ENCODE results near the gene NT5E.

The NT5E gene

DNA sequence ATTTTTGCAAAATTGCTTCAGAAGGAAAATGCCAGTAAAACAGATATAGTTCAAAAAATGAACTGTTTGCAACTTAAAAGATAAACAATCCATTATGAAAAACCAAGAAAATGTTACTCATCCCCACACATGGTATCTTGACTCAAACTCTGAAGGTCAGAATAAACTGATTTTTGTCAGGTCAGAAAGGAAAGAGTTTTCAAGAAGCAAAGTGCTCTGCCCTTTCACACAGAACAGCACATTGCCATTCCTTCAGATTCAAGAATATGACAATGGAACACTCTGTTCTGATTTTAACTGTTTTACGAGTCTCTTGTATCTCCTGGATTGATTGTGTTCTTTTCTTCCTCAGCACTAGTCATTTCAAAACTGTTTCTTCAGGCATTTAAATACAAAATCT is 33.8 kb upstream of the NT5E start:
- Mint-ChIP-seq H3K9me3 (no peaks in the 10 kb centered on the region), H3K36me3 (ENCODE audit: low read depth) (no peaks in the 10 kb centered on the region), H3K27ac (no peak overlapping the region), H3K4me1 (ENCODE audit: low read depth) (peaks cover 10% of the 10 kb centered on the region), H3K4me3 (no peak overlapping the region), H3K27me3 (ENCODE audit: low read depth) (peaks cover 16% of the 10 kb centered on the region)

DNA sequence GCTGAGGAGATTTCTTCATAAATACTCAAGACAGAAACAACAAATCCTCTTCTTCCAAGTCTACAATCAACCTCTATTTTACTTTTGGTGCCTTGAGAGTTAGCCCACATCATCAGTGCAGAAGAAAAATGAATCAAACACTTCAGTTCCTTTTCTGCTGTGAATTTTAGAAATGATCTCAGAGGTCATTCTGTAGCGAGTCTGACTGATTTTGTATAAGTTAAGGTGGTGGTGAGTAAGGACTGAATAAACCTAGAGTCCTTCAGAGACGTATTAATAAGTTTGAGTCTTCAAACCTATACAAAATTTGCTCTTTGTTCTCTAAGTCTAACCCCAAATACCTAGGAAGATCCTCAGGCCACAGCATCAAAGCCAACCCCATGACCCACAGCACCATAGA is 33.1 kb upstream of the NT5E start:
- Mint-ChIP-seq H3K4me1 (ENCODE audit: low read depth) (peaks cover 10% of the 10 kb centered on the region), H3K27me3 (ENCODE audit: low read depth) (peaks cover 12% of the 10 kb centered on the region), H3K9me3 (no peaks in the 10 kb centered on the region), H3K27ac (no peak overlapping the region), H3K36me3 (ENCODE audit: low read depth) (no peaks in the 10 kb centered on the region), H3K4me3 (no peak overlapping the region)

DNA sequence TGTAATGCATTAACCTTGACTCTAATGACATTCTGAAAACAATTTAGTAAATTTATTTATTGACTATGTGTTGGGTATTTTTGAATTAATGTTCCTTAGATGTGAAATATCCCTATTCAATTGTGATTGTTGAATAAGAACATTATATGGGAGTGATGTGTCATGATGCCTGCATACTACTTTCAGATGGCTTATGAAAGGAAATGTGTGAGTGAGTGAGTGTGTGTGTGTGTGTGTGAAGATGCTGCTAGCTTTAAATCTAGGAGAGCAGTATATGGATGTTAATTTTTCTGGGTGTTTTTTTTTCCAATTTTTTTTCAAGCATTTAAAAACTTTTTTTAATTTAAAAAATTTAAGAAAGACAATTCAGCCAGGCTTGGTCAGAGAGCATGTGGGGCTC is 32.5 kb upstream of the NT5E start:
- Mint-ChIP-seq H3K4me3 (no peak overlapping the region), H3K27me3 (ENCODE audit: low read depth) (peaks cover 8% of the 10 kb centered on the region), H3K4me1 (ENCODE audit: low read depth) (peaks cover 10% of the 10 kb centered on the region)

DNA sequence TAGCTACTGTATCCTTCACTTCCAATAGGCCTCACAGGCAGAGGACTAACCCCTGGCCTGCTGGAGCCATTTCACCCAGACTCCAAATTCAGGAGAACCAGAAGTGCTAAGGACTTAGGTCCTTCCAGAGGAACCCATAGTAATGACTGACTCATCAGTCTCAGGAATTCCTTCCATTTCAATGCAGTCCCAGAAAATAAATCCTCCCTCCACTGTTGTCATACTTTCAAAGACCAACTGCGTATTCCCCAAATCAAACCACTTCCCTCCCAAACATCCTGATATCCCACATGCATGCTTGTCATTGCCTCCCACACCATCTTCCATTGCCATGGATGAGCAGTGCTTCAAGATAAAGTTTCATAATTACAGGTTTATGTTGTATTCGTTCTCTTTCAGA is 31.8 kb upstream of the NT5E start:
- no peaks in the 10 kb centered on the region for H3K36me3 Mint-ChIP-seq (ENCODE audit: low read depth)
- no peak overlapping the region for H3K4me3 Mint-ChIP-seq
- H3K27ac Mint-ChIP-seq: no peak overlapping the region
- H3K9me3 Mint-ChIP-seq: no peaks in the 10 kb centered on the region
- peaks cover 10% of the 10 kb centered on the region for H3K4me1 Mint-ChIP-seq (ENCODE audit: low read depth)
- peaks cover 3% of the 10 kb centered on the region for H3K27me3 Mint-ChIP-seq (ENCODE audit: low read depth)

More for the DNA sequence above, 32.5 kb upstream of the NT5E start:
- Mint-ChIP-seq H3K36me3 (ENCODE audit: low read depth) (no peaks in the 10 kb centered on the region), H3K9me3 (no peaks in the 10 kb centered on the region), H3K27ac (no peak overlapping the region)

DNA sequence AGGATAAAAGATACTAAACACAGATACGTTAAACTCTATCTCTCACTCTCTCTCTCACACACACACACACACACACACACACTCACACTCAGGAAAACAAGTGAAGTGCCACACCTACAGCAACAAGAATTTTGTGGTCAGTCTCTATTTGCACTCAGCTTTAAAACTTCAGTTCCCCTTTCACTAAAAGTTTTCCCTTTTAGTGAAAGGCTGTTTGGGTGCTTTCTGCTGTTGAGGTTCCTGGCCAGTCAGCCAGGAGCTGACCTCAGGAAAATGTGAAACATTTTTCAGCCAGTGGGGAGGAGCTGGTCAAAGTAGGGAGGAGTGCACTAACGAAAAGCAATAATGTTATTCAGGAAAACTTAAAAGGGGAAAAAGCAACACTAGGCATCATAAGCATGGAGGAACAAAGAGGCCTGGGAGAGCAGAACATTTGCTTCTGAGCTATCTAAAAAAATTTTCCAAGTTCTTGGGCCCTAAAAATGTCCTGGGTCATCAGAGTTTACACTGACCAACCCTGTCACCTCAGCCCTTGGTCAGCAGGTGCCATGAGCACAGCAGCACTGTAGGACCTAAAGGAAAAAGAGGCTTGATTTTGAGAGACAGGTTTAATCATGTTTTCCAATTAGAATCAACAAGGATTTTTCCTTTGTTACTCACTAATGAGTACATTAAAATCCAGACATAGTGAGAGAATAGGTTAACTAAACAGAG is 30.7 kb upstream of the NT5E start:
- H3K27ac Mint-ChIP-seq: no peak overlapping the region
- no peaks in the 10 kb centered on the region for H3K36me3 Mint-ChIP-seq (ENCODE audit: low read depth)
- H3K9me3 Mint-ChIP-seq: no peaks in the 10 kb centered on the region
- no peak overlapping the region for H3K4me3 Mint-ChIP-seq
- H3K27me3 Mint-ChIP-seq (ENCODE audit: low read depth): peaks cover 3% of the 10 kb centered on the region
- H3K4me1 Mint-ChIP-seq (ENCODE audit: low read depth): peaks cover 10% of the 10 kb centered on the region

DNA sequence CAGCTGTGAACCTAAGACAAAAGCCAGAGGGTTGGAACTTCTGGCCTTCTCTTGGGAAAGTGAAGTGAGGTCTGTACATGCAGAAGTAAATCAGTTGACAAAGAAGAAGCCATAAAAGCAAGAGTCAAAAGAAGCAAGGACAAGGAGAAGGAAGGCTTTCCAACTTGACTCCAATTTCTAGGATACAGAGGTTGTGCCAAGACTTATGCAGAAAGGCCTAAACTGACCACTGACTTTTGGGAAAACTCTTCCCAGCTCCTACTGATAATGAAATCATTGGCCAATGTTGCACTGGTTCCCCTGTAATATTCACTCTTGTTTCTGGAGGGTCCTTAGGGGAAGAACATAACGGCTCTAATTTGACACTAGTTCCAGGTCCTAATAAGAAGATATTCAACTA is 29.3 kb upstream of the NT5E start:
- Mint-ChIP-seq H3K4me3 (no peak overlapping the region), H3K27ac (no peak overlapping the region), H3K27me3 (ENCODE audit: low read depth) (peaks cover 3% of the 10 kb centered on the region), H3K36me3 (ENCODE audit: low read depth) (peaks cover 4% of the 10 kb centered on the region), H3K4me1 (ENCODE audit: low read depth) (peaks cover 8% of the 10 kb centered on the region), H3K9me3 (peaks cover 7% of the 10 kb centered on the region)

DNA sequence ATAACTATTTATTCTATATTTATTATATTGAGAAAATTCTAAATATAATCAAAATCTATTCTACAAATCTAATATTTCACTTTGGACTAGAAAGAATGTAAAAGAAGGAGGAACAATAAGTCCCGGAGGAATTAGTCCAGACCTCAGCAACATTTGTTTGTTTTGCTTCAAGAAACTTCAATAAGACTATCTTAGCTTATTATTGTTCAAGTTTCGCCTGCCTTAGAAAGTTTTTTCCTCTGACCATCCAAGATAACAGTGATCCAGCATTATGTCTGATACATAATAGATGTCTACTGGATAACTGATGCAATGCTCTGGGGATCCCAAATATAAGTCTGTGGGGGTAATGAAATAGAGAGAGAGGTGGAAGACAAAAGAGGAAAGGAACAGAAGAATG is 28.7 kb upstream of the NT5E start:
- Mint-ChIP-seq H3K27me3 (ENCODE audit: low read depth) (peaks cover 3% of the 10 kb centered on the region), H3K4me1 (ENCODE audit: low read depth) (peaks cover 8% of the 10 kb centered on the region), H3K36me3 (ENCODE audit: low read depth) (peaks cover 4% of the 10 kb centered on the region), H3K27ac (no peak overlapping the region), H3K4me3 (no peak overlapping the region), H3K9me3 (peaks cover 12% of the 10 kb centered on the region)

DNA sequence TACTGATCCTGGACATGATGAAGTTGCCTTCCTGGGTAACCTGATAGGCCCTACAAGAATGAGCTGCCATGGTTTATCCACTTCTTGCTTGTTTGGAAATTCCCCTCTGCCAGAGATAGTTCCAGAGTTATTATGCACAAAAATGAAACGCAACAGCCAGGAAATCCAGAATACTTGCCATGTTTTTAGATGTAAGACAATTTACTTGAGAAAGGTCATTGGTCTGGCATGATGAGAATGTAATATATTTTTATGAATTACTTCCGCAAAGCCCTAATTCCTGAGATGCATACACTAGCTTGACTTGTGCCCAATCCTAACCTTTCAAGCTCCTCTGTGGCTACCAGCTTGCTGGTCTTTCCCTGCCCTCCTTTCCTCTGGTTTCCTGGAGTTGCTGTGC is 27.9 kb upstream of the NT5E start:
- Mint-ChIP-seq H3K27me3 (ENCODE audit: low read depth) (peaks cover 3% of the 10 kb centered on the region), H3K4me1 (ENCODE audit: low read depth) (peaks cover 8% of the 10 kb centered on the region), H3K27ac (no peak overlapping the region), H3K4me3 (no peak overlapping the region), H3K36me3 (ENCODE audit: low read depth) (peaks cover 4% of the 10 kb centered on the region), H3K9me3 (peaks cover 12% of the 10 kb centered on the region)

DNA sequence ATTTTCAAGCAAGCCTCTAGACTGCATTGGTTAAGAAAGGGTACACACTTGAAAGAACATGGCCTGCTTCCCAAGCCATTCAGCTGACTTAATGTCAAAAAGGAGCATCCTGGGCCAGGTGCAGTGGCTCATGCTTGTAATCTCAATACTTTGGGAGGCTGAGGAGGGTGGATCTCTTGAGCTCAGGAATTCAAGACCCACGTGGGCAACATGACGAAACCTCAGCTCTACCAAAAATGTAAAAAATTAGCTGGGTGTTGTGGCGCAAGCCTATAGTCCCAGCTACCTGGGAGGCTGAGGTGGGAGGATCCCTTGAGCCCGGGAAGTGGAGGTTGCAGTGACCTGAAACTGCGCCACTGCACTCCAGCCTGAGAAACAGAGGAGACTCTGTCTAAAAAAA is 26.9 kb upstream of the NT5E start:
- Mint-ChIP-seq H3K4me3 (no peak overlapping the region), H3K36me3 (ENCODE audit: low read depth) (peaks cover 4% of the 10 kb centered on the region), H3K27me3 (ENCODE audit: low read depth) (peaks cover 3% of the 10 kb centered on the region), H3K4me1 (ENCODE audit: low read depth) (peaks cover 6% of the 10 kb centered on the region), H3K27ac (no peak overlapping the region), H3K9me3 (peaks cover 12% of the 10 kb centered on the region)

DNA sequence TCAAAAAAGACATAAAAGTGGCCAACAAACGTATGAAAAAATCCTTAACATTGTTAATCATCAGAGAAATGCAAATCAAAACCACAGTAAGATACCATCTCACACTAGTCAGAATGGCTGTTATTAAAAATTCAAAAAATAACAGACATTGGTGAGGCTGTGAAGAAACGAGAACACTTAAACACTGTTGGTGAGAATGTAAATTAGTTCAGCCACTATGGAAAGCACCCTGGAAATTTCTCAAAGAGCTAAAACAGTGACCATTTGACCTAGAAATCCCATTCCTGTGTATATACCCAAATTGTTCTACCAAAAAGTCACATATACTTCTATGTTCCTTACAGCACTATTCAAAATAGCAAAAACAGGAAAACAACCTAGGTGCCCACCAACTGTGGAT is 24.9 kb upstream of the NT5E start:
- Mint-ChIP-seq H3K9me3 (peaks cover 12% of the 10 kb centered on the region), H3K4me1 (ENCODE audit: low read depth) (no peaks in the 10 kb centered on the region), H3K36me3 (ENCODE audit: low read depth) (peaks cover 4% of the 10 kb centered on the region), H3K27ac (no peak overlapping the region), H3K4me3 (no peak overlapping the region), H3K27me3 (ENCODE audit: low read depth) (peaks cover 3% of the 10 kb centered on the region)

DNA sequence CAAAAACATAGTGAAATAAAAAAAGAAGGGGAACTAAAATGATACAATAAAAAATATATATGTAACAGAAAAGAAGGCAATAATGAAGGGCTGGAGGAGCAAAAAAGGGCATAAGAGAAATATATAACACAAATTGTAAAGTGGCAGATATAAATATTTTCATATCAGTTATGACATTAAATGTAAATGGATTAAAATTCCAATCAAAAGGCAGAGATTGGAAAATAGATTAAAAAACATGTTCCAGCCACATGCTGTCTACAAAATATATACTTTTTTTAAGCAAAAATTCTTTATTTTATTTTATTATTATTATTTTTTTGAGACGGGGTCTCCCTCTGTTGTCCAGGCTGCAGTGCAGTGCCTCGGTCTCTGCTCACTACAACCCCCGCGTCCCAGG is 23.9 kb upstream of the NT5E start:
- Mint-ChIP-seq H3K27ac (no peak overlapping the region), H3K36me3 (ENCODE audit: low read depth) (peaks cover 4% of the 10 kb centered on the region), H3K4me1 (ENCODE audit: low read depth) (no peaks in the 10 kb centered on the region), H3K27me3 (ENCODE audit: low read depth) (peaks cover 3% of the 10 kb centered on the region), H3K4me3 (no peak overlapping the region), H3K9me3 (peaks cover 12% of the 10 kb centered on the region)

DNA sequence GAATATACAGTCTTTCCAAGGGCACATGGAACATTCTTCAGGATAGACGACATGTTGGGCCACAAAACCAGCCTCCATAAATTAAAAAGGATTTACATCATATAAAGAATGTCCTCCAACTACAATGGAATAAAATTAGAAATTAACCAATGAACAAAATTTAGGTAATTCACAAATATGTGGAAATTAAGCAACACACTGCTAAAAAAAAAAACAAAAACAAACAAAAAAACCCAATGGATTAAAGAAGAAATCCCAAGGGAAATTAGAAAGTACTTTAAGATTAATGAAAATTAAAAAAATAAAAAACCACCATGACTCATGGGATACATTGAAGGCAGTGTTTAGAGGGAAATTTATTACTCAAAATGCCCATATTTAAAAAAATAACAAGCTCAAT is 21.4 kb upstream of the NT5E start:
- H3K27me3 Mint-ChIP-seq (ENCODE audit: low read depth): no peaks in the 10 kb centered on the region
- H3K27ac Mint-ChIP-seq: no peak overlapping the region
- H3K4me1 Mint-ChIP-seq (ENCODE audit: low read depth): no peaks in the 10 kb centered on the region
- no peak overlapping the region for H3K4me3 Mint-ChIP-seq
- peaks cover 12% of the 10 kb centered on the region for H3K9me3 Mint-ChIP-seq
- peaks cover 4% of the 10 kb centered on the region for H3K36me3 Mint-ChIP-seq (ENCODE audit: low read depth)

DNA sequence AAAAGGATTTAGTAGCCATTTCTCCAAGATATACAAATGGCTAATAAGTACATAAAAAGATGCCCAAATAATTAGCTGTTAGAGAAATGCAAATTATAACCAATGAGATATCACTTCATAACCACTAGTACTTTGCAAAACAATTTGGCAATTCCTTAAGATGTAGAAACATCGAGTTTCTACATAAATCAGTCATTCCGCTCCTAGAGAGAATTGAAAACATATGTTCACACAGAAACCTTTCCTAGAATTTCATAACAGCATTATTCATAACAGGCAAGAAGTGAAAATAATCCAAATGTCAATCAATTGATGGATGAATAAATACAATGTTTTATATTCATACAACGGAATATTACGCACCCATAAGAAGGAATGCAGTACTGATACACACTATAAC is 20.5 kb upstream of the NT5E start:
- Mint-ChIP-seq H3K27me3 (ENCODE audit: low read depth) (no peaks in the 10 kb centered on the region), H3K36me3 (ENCODE audit: low read depth) (peaks cover 4% of the 10 kb centered on the region), H3K9me3 (peaks cover 12% of the 10 kb centered on the region), H3K27ac (no peak overlapping the region), H3K4me3 (no peak overlapping the region), H3K4me1 (ENCODE audit: low read depth) (no peaks in the 10 kb centered on the region)

DNA sequence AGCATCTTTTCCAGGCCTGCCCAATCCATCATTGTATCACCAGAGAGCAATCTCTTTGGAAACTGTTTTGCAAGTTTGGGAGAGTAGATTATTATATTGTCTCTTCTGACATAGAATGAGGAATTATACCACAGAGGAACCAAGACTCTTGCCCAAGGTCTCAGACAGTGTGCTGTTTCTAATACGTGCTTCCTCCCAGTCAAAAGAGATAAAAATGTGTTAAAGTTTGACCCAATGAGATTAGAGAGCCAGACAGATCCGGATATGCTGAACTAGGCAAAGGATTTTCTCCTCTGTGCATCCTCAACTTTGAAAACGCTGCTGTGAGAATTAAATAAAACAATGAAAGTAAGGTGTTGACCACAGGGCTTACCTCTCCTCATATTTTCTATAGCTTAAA is 18.6 kb upstream of the NT5E start:
- Mint-ChIP-seq H3K36me3 (ENCODE audit: low read depth) (no peaks in the 10 kb centered on the region), H3K27ac (no peak overlapping the region), H3K9me3 (no peaks in the 10 kb centered on the region), H3K27me3 (ENCODE audit: low read depth) (no peaks in the 10 kb centered on the region), H3K4me3 (no peak overlapping the region), H3K4me1 (ENCODE audit: low read depth) (no peaks in the 10 kb centered on the region)

DNA sequence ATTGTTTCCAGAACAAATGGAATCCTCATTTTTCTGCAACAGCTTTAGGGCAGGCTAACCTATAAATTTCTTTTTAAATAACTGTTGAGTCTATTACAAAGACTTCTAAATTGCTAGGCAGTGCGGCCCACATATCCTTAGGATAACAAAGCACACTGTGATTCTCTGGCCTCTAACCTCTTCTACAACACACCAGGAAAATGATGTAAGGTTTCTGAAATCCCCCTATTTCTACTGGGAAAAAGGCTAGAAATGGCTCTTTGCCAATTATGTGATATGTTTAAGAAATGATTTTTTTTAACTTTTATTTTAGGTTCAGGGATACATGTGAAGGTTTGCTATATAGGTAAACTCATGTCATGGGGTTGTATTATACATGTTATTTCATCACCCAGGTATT is 17.3 kb upstream of the NT5E start:
- Mint-ChIP-seq H3K4me3 (no peak overlapping the region), H3K27ac (no peak overlapping the region)

DNA sequence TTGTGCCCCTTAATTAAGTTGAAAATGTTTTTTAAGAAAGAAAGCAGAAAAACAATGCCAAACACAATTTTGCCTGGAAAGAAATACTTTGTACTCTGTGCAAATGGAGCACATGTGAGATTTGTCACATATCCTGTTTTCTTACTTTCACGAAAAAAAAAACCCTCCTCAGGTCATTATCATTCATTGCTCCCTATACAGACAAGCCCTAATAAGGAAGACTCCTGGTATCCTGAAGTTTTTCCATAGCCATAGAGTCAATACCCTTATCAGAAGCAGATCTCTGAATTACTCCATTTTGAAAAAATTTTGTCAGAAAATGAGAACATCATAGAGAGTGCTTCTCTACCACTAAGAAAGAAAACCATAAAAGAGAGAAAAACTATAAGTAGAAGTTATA is 14.0 kb upstream of the NT5E start:
- Mint-ChIP-seq H3K4me3 (no peak overlapping the region), H3K36me3 (ENCODE audit: low read depth) (no peaks in the 10 kb centered on the region), H3K27ac (no peak overlapping the region), H3K27me3 (ENCODE audit: low read depth) (no peaks in the 10 kb centered on the region), H3K9me3 (peaks cover 4% of the 10 kb centered on the region), H3K4me1 (ENCODE audit: low read depth) (no peaks in the 10 kb centered on the region)

More for the DNA sequence above, 17.3 kb upstream of the NT5E start:
- H3K27me3 Mint-ChIP-seq (ENCODE audit: low read depth): no peaks in the 10 kb centered on the region
- no peaks in the 10 kb centered on the region for H3K4me1 Mint-ChIP-seq (ENCODE audit: low read depth)
- H3K9me3 Mint-ChIP-seq: no peaks in the 10 kb centered on the region
- H3K36me3 Mint-ChIP-seq (ENCODE audit: low read depth): no peaks in the 10 kb centered on the region

Data from T-helper 1 cell treated with Interleukin-12 subunit alpha and Interleukin-12 subunit beta and Interleukin-4 antibody, amounts not matched to agents 30 μg/mL and 1 μg/mL, for 36 hours (primary cell).